ENCODE results near the gene CEP128. TPM values are rescaled to one million over a fixed set of nuclear protein-coding genes. Genes with fewer than 3 reads are reported as not detected.
A peak's percentile ranks its signal among the peaks of the same experiment; 100 is the strongest.

CEP128 gene
- total RNA-seq, 1 experiment from 2014 or later: 2.4 TPM

- DNase-seq (ENCODE audit: low spot score): no peak
Observed at GRCh38 chr14:80772504-80772903, 169.0 kb downstream of the CEP128 start.

- no peak for DNase-seq (ENCODE audit: low spot score)
Observed at GRCh38 chr14:80771201-80771600, 170.3 kb downstream of the CEP128 start.

- no peak for DNase-seq (ENCODE audit: low spot score)
Observed at GRCh38 chr14:80770114-80770908, 171.2 kb downstream of the CEP128 start.

DNA sequence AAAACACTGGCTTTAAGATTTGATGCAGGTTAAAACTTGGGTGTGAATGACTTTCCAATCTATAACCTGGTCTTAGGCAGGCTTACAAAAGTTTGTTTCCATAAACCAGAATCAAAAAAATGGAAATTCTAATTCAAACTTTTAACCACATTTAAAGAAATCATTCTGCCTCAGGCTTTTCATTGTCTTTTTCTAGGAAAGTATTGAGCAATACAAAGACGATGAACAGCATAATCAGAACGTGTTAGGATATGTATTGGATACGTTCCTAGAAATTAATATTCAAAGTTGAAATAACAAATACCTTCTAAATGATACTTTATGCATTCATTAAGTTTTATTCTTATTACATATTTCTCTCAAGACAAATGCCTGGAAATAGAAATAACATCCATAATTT, 172.9 kb downstream of the CEP128 start:
- no peak for DNase-seq (ENCODE audit: low spot score)

GRCh38 chr14:80764921-80765507, 176.5 kb downstream of the CEP128 start:
- no peak for DNase-seq (ENCODE audit: low spot score)

- DNase-seq (ENCODE audit: low spot score): peak; percentile 8
Observed at GRCh38 chr14:80764496-80764895, 177.0 kb downstream of the CEP128 start.

DNA sequence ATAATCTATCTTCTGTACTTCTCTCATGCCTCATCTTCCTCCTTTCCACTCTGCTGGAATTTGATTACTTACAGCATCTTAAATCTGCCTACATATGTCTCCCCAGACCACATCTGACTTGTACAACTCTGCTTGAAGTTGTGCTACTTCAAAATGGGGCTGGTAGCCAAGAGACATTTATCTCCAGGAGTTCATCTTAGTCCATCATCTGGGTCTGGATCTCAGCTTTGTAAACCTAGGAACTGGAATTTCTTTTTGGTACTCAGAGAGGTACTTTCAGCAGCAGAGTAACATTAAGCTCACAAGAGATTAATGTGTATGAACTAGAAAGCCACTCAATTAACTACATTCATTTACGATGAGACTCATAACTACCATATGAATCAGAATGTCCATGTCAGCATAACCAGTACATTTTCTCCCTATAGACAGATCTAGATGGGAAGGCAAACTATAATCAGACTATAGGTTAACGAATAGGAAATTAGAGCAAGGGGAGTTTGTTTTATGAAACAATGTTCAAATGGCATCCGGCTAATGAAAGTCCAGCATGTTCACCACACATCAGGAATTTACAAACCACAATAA, 178.8 kb downstream of the CEP128 start:
- DNase-seq (ENCODE audit: low spot score): no peak

- no peak for DNase-seq (ENCODE audit: low spot score)
Observed at GRCh38 chr14:80754696-80755095, 186.8 kb downstream of the CEP128 start.

GRCh38 chr14:80751285-80751684, 190.3 kb downstream of the CEP128 start:
- DNase-seq (ENCODE audit: low spot score): no peak

- no peak for DNase-seq (ENCODE audit: low spot score)
Observed at GRCh38 chr14:80726211-80726610, 215.3 kb downstream of the CEP128 start.

DNA sequence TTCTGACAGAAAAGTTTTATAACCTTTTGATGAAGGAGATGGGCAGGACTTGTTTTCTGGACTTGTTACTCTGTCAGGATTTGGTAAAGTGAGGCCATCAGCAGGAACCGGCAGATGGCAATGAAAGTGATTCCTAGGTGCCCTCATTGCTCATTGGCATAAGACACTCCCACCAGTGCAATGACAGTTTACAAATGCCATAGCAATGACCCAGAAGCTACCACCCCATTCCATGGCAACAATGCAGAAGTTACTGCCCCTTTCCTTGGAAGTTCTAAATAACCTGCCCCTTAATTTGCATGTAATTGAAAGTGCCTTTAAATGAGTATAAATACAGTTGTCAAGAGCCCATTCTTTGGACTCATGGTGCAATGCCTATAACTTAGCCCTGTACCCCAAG, 222.6 kb downstream of the CEP128 start:
- no peak for DNase-seq (ENCODE audit: low spot score)

- DNase-seq (ENCODE audit: low spot score): no peak
Observed at GRCh38 chr14:80714474-80714873, 227.1 kb downstream of the CEP128 start.

DNA sequence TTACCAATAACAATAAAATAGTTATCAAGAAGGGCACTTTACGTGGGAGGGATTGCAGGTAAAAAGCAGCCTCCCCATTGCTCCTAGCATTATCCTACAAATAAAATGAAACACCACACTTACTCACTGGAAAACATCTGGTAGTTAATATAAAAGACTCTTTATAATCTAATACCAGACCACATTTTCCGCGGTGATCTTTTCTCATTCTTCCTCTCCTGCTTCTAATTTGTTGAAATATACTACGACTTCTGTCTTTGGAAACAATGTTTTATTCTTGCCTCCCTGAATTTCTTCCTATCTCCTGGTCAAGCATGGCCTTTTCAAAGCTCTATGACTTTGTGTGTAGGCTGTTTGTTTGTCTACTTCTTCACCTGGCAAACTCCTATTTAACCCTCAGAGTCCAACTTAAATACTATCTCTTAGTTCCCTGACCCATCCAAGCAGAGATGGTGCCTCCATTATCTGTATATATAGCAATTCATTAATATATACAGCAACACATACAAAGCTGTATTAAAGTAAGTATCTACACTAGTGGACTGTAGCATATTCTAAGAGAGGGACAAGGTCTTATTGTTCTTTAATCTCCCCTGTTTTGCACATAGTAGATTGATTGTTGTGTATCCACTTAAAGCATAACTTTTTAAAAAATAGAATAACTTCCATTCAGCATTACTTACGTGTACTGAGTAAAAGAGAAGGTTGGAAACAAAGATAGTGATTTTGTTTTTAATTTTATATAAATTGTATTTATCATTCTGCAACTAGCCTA, 228.3 kb downstream of the CEP128 start:
- no peak for DNase-seq (ENCODE audit: low spot score)

- no peak for DNase-seq (ENCODE audit: low spot score)
Observed at GRCh38 chr14:80705241-80705980, 236.1 kb downstream of the CEP128 start.

GRCh38 chr14:80700601-80701000, 240.9 kb downstream of the CEP128 start:
- no peak for DNase-seq (ENCODE audit: low spot score)

- DNase-seq (ENCODE audit: low spot score): no peak
Observed at GRCh38 chr14:80699861-80700260, 241.7 kb downstream of the CEP128 start.

DNA sequence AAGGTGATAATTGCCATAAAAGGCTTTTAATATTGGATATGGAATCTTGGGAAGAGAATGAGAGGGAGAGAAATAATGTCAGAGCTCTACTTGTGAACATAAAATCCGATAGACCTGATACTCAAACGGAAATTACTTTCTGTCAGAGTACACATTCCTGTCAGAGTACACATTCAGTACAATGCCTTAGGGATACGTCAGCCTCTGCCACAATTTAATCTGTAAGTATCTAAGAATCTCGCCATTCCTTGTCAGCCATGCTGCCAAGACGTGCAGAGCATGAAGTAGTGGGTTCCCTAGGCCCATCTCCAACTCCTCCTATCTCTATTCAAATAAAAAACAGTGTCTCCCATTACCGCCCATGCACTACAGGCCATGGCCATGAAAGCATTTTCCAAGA, 242.6 kb downstream of the CEP128 start:
- DNase-seq (ENCODE audit: low spot score): no peak

DNA sequence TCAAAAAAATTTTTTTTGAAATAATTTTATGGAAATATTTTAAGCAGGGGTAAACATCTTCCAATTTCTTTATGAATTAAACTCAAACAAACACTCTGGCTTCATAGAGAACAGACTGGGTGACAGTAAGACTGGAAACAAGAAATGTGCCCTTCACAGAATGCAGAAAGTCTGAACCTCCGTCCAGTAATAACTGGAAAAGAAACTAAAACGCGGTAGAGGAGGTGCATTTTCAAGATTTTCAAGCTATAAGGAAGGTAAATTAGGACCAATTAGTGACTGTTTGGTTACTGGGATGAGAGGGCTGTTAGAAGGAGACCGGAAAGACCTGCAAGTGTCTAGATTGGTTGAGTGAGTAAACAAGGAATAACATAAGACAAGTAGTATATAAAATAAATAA, 245.7 kb downstream of the CEP128 start:
- DNase-seq (ENCODE audit: low spot score): no peak

DNA sequence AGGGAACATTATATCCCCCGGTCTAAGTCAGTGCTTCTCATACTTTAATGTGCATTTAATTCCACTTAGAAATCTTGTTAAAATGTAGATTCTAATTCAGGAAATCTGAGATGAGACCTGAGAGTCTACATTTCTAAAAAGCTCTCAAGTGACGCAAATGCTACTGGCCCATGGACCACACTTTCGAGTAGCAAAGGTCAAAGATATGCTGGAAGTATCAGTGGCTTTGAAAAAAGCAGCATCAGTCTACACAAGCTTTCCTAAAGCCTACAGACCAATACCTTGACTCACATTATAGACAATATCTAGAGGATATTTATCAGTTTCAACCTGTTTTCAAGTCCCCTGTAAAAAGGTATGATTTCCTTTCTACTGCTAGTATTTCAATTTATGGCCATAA, 248.6 kb downstream of the CEP128 start:
- no peak for DNase-seq (ENCODE audit: low spot score)

DNA sequence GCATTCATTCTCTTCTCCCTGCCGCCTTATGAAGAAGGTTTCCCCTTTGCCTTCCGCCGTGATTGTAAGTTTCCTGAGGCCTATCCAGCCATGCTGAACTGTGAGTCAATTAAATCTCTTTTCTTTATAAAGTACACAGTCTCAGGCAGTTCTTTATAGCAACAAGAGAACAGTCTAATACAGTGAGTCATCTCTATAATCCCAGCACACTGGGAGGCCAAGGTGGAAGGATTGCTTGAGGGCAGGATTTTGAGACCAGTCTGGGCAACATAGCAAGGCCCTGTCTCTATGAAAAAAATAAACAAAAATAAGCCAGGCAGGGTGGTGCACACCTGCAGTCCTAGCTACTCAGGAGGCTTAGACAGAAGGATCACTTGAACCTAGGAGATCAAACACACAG, 259.9 kb downstream of the CEP128 start:
- DNase-seq (ENCODE audit: low spot score): no peak

DNA sequence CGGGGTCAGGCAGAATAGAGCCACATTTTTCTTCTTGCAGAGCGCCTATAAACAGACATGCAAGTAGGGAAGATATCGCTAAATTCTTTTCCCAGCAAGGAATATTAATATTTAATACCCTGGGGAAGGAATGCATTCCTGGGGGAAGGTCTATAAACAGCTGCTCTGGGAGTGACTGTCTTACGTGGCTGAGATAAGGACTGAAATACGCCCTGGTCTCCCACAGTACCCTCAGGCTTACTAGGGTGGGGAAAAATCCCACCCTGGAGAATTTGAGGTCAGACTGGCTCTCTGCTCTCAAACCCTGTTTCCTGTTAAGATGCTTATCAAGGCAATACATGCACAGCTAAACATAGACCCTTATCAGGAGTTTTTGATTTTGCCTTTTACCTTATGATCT, 262.3 kb downstream of the CEP128 start:
- no peak for DNase-seq (ENCODE audit: low spot score)

- DNase-seq (ENCODE audit: low spot score): peak; percentile 5
Observed at GRCh38 chr14:80678436-80678835, 263.1 kb downstream of the CEP128 start.
